ENCODE results near the gene LGR4.

- TF ChIP-seq CTCF (IDR thresholded peaks at IDR 0.05; ENCODE audit: low read depth, low read length, poor library complexity, severe bottlenecking) (no peak), EZH2phosphoT487 (IDR thresholded peaks at IDR 0.05; ENCODE audit: borderline replicate concordance, low read length) (no peak)
These were observed 93.1 kb downstream of the LGR4 start for GRCh38 chr11:27379449-27379848.

Data from DOHH2 (cell line).